ENCODE measurements around the gene LRRC27.

DNA sequence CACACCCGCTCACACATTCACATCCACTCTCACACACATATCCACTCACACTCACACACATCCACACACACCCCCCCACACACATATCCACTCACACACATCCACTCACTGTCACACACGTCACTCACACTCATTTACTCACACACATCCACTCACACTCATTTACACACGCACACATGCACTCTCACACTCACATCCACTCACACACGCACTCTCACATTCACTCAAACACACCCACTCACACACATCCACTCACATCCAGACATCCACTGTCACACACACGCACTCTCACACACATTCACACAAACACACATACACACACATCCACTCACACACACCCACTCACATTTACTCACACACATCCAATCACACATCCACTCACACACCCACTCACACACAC lies 83.3 kb downstream of the LRRC27 start:
- TF ChIP-seq, protein P1, sequence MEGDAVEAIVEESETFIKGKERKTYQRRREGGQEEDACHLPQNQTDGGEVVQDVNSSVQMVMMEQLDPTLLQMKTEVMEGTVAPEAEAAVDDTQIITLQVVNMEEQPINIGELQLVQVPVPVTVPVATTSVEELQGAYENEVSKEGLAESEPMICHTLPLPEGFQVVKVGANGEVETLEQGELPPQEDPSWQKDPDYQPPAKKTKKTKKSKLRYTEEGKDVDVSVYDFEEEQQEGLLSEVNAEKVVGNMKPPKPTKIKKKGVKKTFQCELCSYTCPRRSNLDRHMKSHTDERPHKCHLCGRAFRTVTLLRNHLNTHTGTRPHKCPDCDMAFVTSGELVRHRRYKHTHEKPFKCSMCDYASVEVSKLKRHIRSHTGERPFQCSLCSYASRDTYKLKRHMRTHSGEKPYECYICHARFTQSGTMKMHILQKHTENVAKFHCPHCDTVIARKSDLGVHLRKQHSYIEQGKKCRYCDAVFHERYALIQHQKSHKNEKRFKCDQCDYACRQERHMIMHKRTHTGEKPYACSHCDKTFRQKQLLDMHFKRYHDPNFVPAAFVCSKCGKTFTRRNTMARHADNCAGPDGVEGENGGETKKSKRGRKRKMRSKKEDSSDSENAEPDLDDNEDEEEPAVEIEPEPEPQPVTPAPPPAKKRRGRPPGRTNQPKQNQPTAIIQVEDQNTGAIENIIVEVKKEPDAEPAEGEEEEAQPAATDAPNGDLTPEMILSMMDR (IDR thresholded peaks at IDR 0.05; ENCODE audit: insufficient read depth, low read length, poor library complexity, severe bottlenecking), result no peak
- TF ChIP-seq EZH2phosphoT487 (conservative IDR thresholded peaks at IDR 0.05; ENCODE audit: low read length), result no peak

Measured in SU-DHL-6 (cell line).